Coronary artery (tissue), 2 donors: ENCODE data around the gene LATS2.
"Not testable (repeated sequence)": the region's sequence is repeated elsewhere in the genome, so short reads cannot be mapped to it uniquely, and the experiment has no call there.

Experiments used
- DNase-seq: peaks from one replicate; pipeline ENCODE4 v3.0.0-alpha.2; 2017; ENCODE audit warnings: low spot score
- H3K27ac ChIP-seq, 2 donors: fragments of 200-600 bp; sonication (generic); one replicate each; pipeline ENCODE4 v1.5.1; 2016 to 2019
- H3K4me3 ChIP-seq: fragments of 200-600 bp; sonication (generic); 2 replicates; pipeline ENCODE4 v1.5.1; 2016; ENCODE audit warnings: mild to moderate bottlenecking, moderate library complexity
- CTCF ChIP-seq: fragments of 200-600 bp; sonication (generic); IDR thresholded peaks from one replicate; pipeline ENCODE4 v1.5.1; 2019; ENCODE audit warnings: antibody characterized with exemption

The LATS2 gene

GRCh38 chr13:20969182-20969581, 92.2 kb downstream of the LATS2 start:
- H3K4me3 ChIP-seq: no peak overlapping the region
- no peak for DNase-seq
- TF ChIP-seq CTCF: no peak
- no peak overlapping the region for H3K27ac ChIP-seq

GRCh38 chr13:20968745-20969144, 92.6 kb downstream of the LATS2 start:
- TF ChIP-seq CTCF: no peak
- Histone ChIP-seq H3K27ac (no peak overlapping the region), H3K4me3 (no peak overlapping the region)
- no peak for DNase-seq

- TF ChIP-seq CTCF: no peak
- no peak overlapping the region for H3K27ac ChIP-seq
- no peak overlapping the region for H3K4me3 ChIP-seq
- DNase-seq: no peak
Observed at GRCh38 chr13:20967340-20967739, 94.0 kb downstream of the LATS2 start.

GRCh38 chr13:20964904-20965303, 96.5 kb downstream of the LATS2 start:
- H3K27ac ChIP-seq: no peak overlapping the region

GRCh38 chr13:20961663-20962062, 99.7 kb downstream of the LATS2 start:
- not testable (repeated sequence) for DNase-seq, H3K27ac ChIP-seq, H3K4me3 ChIP-seq

More at GRCh38 chr13:20964904-20965303, 96.5 kb downstream of the LATS2 start:
- DNase-seq: no peak
- no peak overlapping the region for H3K4me3 ChIP-seq
- TF ChIP-seq CTCF: no peak

- DNase-seq: no peak
- Histone ChIP-seq H3K4me3 (no peak overlapping the region), H3K27ac (no peak overlapping the region)
- TF ChIP-seq CTCF: no peak
Observed at GRCh38 chr13:20960663-20961309, 100.6 kb downstream of the LATS2 start.

- H3K4me3 ChIP-seq, H3K27ac ChIP-seq, DNase-seq: not testable (repeated sequence)
Observed at GRCh38 chr13:20957049-20957620, 104.3 kb downstream of the LATS2 start.

- Histone ChIP-seq H3K27ac (no peak overlapping the region), H3K4me3 (no peak overlapping the region)
- no peak for DNase-seq
- no peak for TF ChIP-seq CTCF
Observed at GRCh38 chr13:20955496-20955895, 105.9 kb downstream of the LATS2 start.
